Uterus (tissue), 4 donors: ENCODE measurements around the gene CCNQ. TPM values are rescaled to one million over a fixed set of nuclear protein-coding genes. Genes with fewer than 3 reads are reported as not detected.

Source experiments
- DNase-seq, 2 donors: peaks; one replicate each; pipeline ENCODE4 v3.0.0-alpha.2; 2019 to 2020
- H3K27ac ChIP-seq, 2 donors: fragments of 200-600 bp; sonication (generic); 1 replicate in 1 of 2; 2 replicates in 1 of 2; pipeline ENCODE4 v1.5.1; 2016 to 2018
- H3K27me3 ChIP-seq, 2 donors: fragments of 200-600 bp; sonication (generic); one replicate each; pipeline ENCODE4 v1.5.1; 2018 to 2019; ENCODE audit warnings: control low read depth in 1 of 2
- H3K36me3 ChIP-seq, 2 donors: fragments of 200-600 bp; sonication (generic); one replicate each; pipeline ENCODE4 v1.5.1; 2019; ENCODE audit warnings: control low read depth in 1 of 2
- H3K4me1 ChIP-seq, 2 donors: fragments of 200-600 bp; sonication (generic); one replicate each; pipeline ENCODE4 v1.5.1; 2018 to 2019; ENCODE audit warnings: control low read depth in 1 of 2
- H3K4me3 ChIP-seq, 2 donors: fragments of 200-600 bp; sonication (generic); 1 replicate in 1 of 2; 2 replicates in 1 of 2; pipeline ENCODE4 v1.5.1; 2018 to 2019; ENCODE audit warnings: mild to moderate bottlenecking in 1 of 2
- H3K9me3 ChIP-seq, 2 donors: fragments of 200-600 bp; sonication (generic); one replicate each; pipeline ENCODE4 v1.5.1; 2019; ENCODE audit warnings: control low read depth in 1 of 2
- CTCF ChIP-seq, 4 experiments: fragments of 200-600 bp in 2 of 4; fragments of 450-650 bp in 2 of 4; sonication (generic) in 2 of 4; IDR thresholded peaks; one replicate each; pipeline ENCODE4 v1.5.1; 2016 to 2019; ENCODE audit warnings: antibody characterized with exemption in 4 of 4, mild to moderate bottlenecking in 2 of 4, moderate library complexity in 1 of 4
- POLR2A ChIP-seq, 2 donors: fragments of 450-650 bp; IDR thresholded peaks; one replicate each; pipeline ENCODE4 v1.6.1; 2016; ENCODE audit warnings: antibody characterized with exemption in 2 of 2, mild to moderate bottlenecking in 1 of 2, moderate library complexity in 1 of 2
- intact Hi-C: fragments of 100-400 bp; cut with DNase I; formaldehyde crosslinking; loops from one replicate; pipeline ENCODE4 v1.15.1; 2023; ENCODE audit warnings: low total_unique reads
- total RNA-seq, 4 donors: library from RNA; depleted of rRNA in 3 of 4; stranded (reverse); fragments of >200 nt in 3 of 4; gene quantifications; one replicate each; pipeline versions ENCODE4 v1.1.0 to v1.2.4, GENCODE V29; 2014 to 2023
- donor health status: DM: yes; HTN: yes; CAD: no.

The CCNQ gene
- total RNA-seq, 4 donors from 2014 or later, result 14.9 to 94.5 (median 29.3) TPM

DNA sequence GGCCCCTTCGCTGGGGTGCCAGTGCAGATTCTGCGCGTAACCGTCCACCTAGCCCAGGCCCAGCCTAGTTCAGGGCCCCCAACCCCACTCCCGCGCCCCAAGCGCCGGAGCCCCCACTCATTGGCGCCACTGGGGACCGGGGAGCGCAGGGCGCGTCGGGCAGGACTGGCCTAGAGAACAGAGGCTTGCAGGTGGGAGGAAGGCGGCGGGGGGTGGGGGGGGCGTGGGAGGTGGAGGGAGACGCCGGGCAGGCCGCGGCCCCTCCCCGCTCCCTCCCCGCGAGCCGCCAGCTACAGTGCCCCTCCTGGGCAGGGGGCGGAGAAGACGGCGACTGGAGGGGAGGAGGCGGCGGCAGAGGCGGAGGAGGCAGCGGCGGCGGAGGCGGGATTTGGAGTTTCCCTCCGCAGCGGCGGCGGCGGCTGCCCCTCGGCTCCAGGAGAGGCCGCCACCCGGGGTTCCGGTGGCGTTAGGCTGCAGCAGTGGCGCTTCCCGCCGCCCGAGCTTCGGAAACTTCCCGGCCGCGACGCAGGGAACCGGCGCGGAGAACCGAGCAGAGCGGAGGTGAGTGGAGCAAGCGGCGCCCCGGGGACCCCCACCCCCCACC is 43.2 kb upstream of the CCNQ start:
- Histone ChIP-seq H3K4me1 (no peaks in the 10 kb centered on the region), H3K9me3 (no peaks in the 10 kb centered on the region), H3K4me3 (no peak overlapping the region), H3K27me3 (peaks cover 0 to 15% of the 10 kb centered on the region in 2 donors), H3K36me3 (no peaks in the 10 kb centered on the region), H3K27ac (no peak overlapping the region)
- intact Hi-C loops, result no loop called here
- DNase-seq, result no peak
- TF ChIP-seq CTCF (IDR thresholded peaks at IDR 0.05) (no peak), POLR2A (IDR thresholded peaks at IDR 0.05) (no peak)

GRCh38 chrX:153641627-153642026 is 42.7 kb upstream of the CCNQ start:
- H3K4me1 ChIP-seq, result no peaks in the 10 kb centered on the region
- TF ChIP-seq POLR2A (IDR thresholded peaks at IDR 0.05), result no peak
- no peak for TF ChIP-seq CTCF (IDR thresholded peaks at IDR 0.05)
- H3K9me3 ChIP-seq, result no peaks in the 10 kb centered on the region
- no peak for DNase-seq
- intact Hi-C loops, result no loop called here
- no peak overlapping the region for H3K27ac ChIP-seq
- no peak overlapping the region for H3K4me3 ChIP-seq
- peaks cover 0 to 15% of the 10 kb centered on the region in 2 donors for H3K27me3 ChIP-seq
- H3K36me3 ChIP-seq, result no peaks in the 10 kb centered on the region

- H3K27ac ChIP-seq, result no peak overlapping the region
- TF ChIP-seq CTCF (IDR thresholded peaks at IDR 0.05), result no peak
- no peak for TF ChIP-seq POLR2A (IDR thresholded peaks at IDR 0.05)
- peaks cover 0 to 15% of the 10 kb centered on the region in 2 donors for H3K27me3 ChIP-seq
- no peaks in the 10 kb centered on the region for H3K36me3 ChIP-seq
- no peaks in the 10 kb centered on the region for H3K4me1 ChIP-seq
- no peak for DNase-seq
- H3K4me3 ChIP-seq, result no peak overlapping the region
- intact Hi-C loops, result no loop called here
- no peaks in the 10 kb centered on the region for H3K9me3 ChIP-seq
These were observed 42.0 kb upstream of the CCNQ start for GRCh38 chrX:153640736-153641575.

DNA sequence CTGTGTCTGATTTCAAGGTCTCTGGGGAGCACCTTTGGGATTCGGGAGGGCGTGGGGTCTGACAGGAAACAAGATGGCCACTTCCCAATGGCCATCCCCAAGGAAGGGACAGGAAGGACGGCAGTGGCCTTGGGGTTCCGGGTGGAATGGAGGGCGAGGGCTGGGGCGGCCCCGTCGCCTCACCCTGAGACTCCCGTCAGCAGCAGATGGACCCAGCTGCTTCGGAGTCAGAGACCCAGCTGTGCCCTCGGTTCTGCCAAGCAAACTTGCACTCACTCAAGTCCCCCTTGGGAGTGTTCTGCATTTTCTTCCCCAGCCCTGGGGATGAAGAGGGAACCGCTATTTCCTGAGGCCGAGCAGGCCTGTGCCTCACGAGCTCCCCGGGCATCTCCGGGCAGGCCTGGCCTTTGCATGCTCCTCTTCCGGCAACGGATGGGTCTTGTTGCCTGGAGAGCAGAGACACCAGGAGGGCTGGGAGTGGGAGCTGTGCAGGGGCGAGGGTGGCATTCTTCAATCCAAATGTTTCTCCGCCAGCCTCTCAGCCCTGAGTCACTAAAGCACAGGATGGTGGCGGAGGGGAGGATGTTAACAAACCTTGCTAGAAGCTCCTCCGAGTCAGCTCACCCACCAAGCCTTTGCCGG is 41.2 kb upstream of the CCNQ start:
- Histone ChIP-seq H3K9me3 (no peaks in the 10 kb centered on the region), H3K4me3 (no peak overlapping the region), H3K36me3 (no peaks in the 10 kb centered on the region), H3K27ac (no peak overlapping the region), H3K4me1 (no peaks in the 10 kb centered on the region), H3K27me3 (peaks cover 0 to 8% of the 10 kb centered on the region in 2 donors)
- TF ChIP-seq POLR2A (IDR thresholded peaks at IDR 0.05) (no peak), CTCF (IDR thresholded peaks at IDR 0.05) (no peak)
- no peak for DNase-seq
- intact Hi-C loops, result no loop called here
